NCI-H345 treated with DMSO at 0.1 percent for 48 hours (cell line): ENCODE measurements around the gene TRAF7.
"Not testable (repeated sequence)": the region's sequence is repeated elsewhere in the genome, so short reads cannot be mapped to it uniquely, and the experiment has no call there.

ENCODE experiments used
- DNase-seq: peaks from one replicate; lab custom pipeline; 2025; ENCODE audit not compliant: unreplicated experiment; lab: John Stamatoyannopoulos, UW

Gene TRAF7

GRCh38 chr16:2197765-2198164, 42.2 kb downstream of the TRAF7 start:
- no peak for DNase-seq

DNA sequence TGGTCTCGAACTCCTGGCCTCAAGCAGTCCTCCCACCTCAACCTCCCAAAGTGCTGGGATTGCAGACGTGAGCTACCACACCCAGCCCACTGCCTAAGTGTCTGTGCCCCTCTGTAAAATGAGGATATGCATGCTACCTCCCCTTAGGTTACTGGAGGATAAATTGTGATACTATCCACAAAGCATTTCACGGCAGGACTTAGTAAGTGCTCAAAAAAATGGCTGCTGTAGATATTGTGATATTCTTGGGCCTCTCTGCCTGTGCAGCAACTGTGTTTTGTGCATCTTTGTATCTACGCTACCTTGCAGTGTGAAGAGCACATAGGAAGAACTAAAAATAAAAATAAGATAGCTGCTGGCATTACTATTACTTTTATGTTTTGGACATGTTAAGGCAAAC, 42.7 kb downstream of the TRAF7 start:
- DNase-seq = no peak

- DNase-seq = no peak
Observed at GRCh38 chr16:2199095-2199494, 43.5 kb downstream of the TRAF7 start.

DNA sequence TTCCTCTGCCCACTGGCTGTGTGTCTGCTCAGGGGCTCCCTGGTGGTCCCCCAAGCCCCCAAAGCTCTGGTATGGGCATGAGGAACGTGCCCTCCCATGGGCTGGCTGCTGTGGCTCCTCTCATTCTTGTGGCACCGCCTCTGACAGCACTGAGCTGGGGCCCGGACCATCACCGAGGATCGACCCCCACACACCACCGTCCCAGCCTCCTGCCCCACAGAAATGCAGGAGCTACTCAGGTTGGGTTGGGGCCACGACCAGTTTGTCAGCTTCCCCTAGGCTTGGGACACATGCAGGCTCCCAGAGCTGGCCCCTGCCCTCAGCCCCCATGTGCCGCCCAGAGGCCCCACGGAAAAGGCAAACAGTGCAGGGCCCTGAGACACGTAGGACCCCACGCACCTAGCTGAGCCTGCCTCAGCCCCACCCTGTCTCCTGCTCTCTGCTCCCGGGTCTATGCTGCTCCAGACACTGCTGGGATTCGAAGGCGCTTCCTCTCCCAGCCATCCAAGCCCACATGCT, 44.1 kb downstream of the TRAF7 start:
- DNase-seq = no peak

GRCh38 chr16:2200313-2200712, 44.7 kb downstream of the TRAF7 start:
- no peak for DNase-seq

DNA sequence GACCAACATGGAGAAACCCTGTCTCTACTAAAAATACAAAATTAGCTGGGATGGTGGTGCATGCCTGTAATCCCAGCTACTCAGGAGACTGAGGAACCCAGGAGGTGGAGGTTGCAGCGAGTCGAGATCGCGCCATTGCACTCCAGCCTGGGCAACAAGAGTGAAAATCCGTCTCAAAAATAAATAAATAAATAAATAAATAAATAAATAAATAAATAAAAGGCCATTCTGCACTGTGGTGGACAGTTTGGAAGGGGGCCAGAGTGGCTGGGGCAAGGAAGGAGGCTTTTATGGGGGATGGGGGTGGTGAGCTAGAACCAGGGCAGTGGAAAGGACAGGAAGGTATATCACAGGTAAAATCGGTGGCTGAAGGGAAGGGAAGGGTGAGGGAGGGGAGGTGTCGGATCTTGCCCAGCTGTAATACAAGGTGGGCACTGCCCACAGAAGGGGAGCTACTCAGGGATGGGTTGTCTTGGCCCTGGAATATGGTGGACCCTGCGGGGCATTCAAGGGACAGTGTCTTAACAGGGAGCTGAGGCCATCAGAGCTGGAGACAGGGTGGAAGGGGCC, 47.6 kb downstream of the TRAF7 start:
- not testable (repeated sequence) for DNase-seq

DNA sequence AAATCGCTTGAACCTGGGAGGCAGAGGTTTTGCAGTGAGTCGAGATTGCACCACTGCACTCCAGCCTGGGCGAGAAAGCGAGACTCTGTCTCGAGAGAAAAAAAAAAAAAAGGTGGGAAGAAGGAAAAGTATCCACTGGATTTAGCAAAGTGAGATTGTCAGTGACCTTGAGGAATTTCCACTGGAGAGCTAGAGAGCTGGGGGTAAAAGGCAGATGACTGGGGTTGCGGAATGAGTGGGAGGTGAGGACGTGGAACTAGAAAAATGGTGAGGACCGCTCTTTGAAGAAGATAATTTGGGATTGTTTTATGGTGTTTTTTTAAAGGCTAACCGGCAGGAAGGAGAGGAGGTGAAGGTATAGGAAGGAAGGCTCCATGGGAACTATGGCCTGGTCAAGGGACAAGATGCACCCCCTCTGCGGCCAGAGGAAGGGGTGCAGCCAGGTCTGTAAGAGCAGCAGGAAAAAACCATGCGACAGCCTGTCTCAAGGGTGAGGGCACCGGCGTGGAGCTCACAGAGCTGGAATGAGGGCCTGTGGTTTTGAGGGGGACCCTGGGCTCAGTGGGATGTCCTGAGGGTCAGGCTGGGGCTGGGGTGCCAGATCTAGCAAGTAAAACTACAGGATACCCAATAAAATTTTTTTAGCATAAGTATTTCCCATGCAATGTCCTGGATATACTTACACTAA, 49.0 kb downstream of the TRAF7 start:
- no peak for DNase-seq

GRCh38 chr16:2205104-2205966, 49.8 kb downstream of the TRAF7 start, which contains the start of gene MLST8:
MLST8 (plus strand) TSS chr16:2205454; CDS start chr16:2206086, 632 bp downstream.
- peak; percentile 84 for DNase-seq

GRCh38 chr16:2205967-2206313, 50.4 kb downstream of the TRAF7 start:
- no peak for DNase-seq

- no peak for DNase-seq
Observed at GRCh38 chr16:2206420-2206779, 50.8 kb downstream of the TRAF7 start.

- DNase-seq = peak; percentile 36
Observed at GRCh38 chr16:2206780-2207433, 51.3 kb downstream of the TRAF7 start.

DNA sequence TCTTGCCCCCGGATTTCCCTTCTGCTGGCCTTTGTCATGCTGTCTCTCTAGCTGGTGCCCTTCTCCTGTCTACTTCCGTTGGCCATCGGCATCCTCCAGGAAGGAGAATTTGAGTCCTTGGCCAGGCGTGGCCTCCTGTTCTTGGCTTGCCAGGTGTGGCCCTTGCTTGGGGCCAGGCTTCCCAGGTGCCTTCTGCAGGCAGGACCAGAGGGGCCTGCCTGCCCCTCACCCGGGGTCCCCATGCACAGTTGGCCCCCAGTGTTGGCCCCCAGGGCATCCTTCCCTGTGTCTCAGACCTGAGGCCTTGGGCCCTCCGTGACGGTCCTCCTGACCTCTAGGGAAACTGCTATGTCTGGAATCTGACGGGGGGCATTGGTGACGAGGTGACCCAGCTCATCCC, 52.3 kb downstream of the TRAF7 start:
- no peak for DNase-seq

DNA sequence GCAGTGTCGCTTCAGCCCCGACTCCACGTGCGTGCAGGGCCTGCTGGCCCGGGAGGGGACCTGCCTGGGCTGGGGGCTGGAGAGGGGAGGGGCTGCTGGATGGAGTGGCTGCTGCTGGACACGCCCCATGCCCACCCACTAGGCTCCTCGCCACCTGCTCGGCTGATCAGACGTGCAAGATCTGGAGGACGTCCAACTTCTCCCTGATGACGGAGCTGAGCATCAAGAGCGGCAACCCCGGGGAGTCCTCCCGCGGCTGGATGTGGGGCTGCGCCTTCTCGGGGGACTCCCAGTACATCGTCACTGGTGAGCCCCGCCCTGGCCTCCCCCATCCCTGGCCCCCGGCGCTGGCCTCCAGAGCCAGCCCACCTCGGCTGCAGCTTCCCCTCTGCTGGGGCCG, 52.7 kb downstream of the TRAF7 start:
- DNase-seq = peak; percentile 61

DNA sequence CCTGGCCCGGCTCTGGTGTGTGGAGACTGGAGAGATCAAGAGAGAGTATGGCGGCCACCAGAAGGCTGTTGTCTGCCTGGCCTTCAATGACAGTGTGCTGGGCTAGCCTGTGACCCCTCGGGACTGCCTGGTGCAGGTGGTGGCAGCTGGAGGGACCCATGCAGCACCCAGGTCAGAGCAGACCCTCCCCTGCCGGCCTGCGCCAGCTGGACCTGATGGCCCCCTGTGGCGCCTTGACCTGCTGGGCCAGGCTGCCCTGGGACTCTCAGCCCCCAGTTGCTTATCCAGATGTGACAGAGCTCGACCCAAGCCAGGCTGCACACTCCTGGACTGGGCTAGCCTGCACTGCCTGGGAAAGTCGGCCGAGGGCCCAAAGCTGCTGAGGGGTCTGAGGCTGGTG, 53.2 kb downstream of the TRAF7 start:
- DNase-seq = no peak

- DNase-seq = no peak
Observed at GRCh38 chr16:2209258-2210008, 53.9 kb downstream of the TRAF7 start.

DNA sequence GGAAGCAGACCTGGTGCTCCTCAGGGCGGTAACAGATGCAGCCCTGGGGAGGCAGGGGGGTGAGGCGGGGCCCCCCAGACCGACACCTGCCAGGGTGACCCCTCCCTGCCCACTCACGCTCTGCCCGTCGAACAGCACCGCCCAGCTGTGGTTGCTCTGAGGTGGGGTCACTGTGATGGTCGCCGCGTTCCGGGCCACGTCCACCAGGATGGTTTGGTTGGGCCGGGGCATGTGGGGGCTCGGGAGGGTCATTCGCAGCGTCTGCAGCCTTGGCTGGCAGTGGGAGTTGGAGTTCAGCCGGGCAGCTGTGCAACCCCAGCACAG, 54.4 kb downstream of the TRAF7 start:
- no peak for DNase-seq

DNA sequence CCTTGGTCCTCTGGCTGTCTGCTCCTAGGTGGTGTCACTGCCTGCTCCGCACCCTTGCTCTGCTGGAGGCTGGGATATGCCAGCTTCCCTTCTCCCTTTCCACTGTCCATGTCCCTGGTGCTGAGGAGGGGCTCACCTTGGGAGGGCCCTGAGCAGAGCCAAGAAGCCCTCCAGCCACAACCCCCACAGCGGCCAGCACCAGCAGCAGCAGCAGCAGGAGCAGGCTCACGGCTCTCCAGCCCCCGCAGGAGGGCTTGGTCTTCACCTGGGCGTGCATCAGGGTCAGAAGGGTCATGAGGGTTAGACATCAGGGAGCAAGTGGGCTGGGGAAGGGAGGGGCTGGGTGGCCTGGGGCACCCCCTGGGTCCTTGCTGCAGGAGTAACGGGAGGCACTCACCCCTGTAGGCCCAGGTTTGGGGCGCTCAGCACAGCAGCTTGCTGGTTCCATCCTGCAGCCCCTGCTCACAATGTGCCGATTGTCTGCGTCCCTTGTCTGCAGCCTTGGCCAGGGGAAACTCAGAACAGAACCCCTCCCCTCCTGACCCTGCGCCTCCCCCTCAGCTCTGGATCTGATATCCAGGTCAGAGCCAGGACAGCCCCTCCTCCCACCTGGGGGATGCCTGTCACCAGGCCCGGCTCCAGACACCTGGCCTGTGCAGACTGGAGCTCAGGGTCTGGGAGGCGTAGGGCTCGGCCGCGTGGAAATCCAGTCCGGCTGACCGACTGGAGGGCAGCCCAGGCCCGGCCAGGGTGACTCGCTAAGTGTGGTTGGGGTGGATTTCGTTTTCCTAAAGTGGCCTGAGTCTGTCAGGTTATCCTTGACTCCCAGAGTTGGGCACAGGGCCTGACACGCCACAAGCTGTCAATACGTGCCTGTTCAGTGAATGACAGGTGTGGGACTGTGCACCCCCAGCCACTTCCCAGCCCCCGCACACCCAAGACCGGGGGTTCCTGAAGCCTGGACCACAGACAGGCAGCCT, 55.1 kb downstream of the TRAF7 start, which contains the start of gene BRICD5:
BRICD5 (minus strand) TSS at position 478 of the 980 bp plus-strand sequence; CDS start at position 448, 30 bp downstream.
- DNase-seq = no peak

DNA sequence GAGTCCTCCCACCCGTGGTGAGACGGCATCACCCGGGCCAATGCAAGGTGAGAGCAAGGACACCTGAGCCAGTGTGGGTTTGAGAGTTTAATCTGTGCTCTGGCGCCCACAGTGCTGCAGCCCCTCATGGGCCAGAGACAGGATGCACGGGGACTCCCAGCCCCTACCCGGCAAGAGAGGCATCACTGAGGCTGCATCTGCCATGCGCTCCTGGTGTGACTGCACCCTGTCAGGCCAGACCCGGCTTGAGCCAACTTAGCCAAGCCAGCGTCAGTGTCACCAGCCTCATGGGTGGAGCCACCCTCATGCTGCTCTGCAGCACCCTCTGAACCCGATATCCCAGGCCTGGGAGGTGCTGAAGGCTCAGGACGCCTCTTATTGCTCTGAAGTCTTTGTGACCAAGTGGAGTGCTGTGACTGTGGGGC, 56.4 kb downstream of the TRAF7 start:
- DNase-seq = no peak
